Measurements from ENCODE around the gene TTC38. TPM values are rescaled to one million over a fixed set of nuclear protein-coding genes. Genes with fewer than 3 reads are reported as not detected.

TTC38 gene
- total RNA-seq, 1 experiment from 2014 or later: 21.9 TPM

DNA sequence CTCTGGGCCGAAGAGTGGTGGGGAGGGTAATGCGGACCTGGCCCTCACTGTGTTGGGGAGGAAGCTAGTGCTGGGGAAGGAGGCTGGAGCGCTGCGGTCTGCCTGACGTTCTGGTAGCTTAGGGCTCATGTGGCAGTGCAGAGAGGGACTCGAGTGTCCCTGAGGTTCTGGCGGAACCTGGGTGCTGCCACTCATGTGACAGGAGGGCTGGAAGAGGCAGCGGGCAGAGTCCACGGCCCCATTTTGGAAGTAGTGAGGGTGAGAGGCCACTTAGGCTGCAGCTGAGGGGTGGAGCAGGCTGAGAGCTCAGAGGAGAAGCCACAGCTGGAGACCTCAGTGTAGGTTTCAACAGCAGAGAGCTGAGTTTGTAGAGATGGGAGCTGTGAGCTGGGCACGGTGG, 51.5 kb downstream of the TTC38 start:
- no peak overlapping the region for H3K9ac ChIP-seq (ENCODE audit: low read length)
- no peak overlapping the region for H3K4me2 ChIP-seq (ENCODE audit: low read depth, low read length, poor library complexity, severe bottlenecking)
- no peak overlapping the region for H3K4me3 ChIP-seq (ENCODE audit: low read length)
- no peaks in the 10 kb centered on the region for H3K4me1 ChIP-seq (ENCODE audit: low read length)
- no peaks in the 10 kb centered on the region for H4K20me1 ChIP-seq (ENCODE audit: insufficient read depth, low read depth, low read length)
- H3K79me2 ChIP-seq (ENCODE audit: low read length): peaks cover 18% of the 10 kb centered on the region
- H2AFZ ChIP-seq (ENCODE audit: low read length): no peak overlapping the region
- H3K9me3 ChIP-seq (ENCODE audit: low read length): no peaks in the 10 kb centered on the region
- no peak for DNase-seq
- H3K36me3 ChIP-seq (ENCODE audit: insufficient read depth, low read length): peaks cover 32% of the 10 kb centered on the region; the same call in 1 of the 2 replicates
- no peak overlapping the region for H3K27ac ChIP-seq (ENCODE audit: low read length)
- no peaks in the 10 kb centered on the region for H3K9me2 ChIP-seq (replicated peaks; ENCODE audit: insufficient read depth, low read length)
- H3K27me3 ChIP-seq (ENCODE audit: low read length): no peaks in the 10 kb centered on the region

DNA sequence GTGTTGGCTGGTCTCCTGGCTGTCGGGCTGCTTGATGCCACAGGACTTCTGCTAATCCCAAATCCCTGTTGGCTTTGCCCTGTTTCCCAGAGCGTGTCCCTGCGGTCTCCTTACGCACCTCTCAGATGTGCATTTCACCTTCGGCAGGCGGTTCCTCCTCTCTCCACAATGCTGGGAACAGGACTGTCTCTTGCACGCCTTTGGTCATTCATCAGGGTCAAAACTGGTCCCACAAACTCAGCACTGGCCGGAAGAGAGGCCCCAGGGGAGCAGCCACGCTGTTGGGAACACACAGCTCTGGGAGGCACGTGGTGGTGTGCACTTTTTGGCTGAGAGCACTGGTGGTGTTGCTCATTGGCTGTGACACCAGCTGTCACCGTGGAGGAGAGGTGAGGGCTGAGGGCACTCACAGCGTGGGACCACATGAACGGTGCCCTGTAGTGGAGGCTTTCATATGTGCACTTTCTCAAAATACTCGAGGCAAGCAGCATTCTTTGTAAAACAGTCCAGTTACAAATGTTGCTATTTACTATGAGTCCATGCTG, 52.4 kb downstream of the TTC38 start:
- Histone ChIP-seq H4K20me1 (ENCODE audit: insufficient read depth, low read depth, low read length) (no peaks in the 10 kb centered on the region), H3K4me1 (ENCODE audit: low read length) (no peaks in the 10 kb centered on the region), H3K9ac (ENCODE audit: low read length) (no peak overlapping the region), H3K9me2 (replicated peaks; ENCODE audit: insufficient read depth, low read length) (no peaks in the 10 kb centered on the region), H3K4me3 (ENCODE audit: low read length) (no peak overlapping the region), H2AFZ (ENCODE audit: low read length) (no peak overlapping the region), H3K27ac (ENCODE audit: low read length) (no peak overlapping the region), H3K9me3 (ENCODE audit: low read length) (no peaks in the 10 kb centered on the region), H3K4me2 (ENCODE audit: low read depth, low read length, poor library complexity, severe bottlenecking) (no peak overlapping the region), H3K79me2 (ENCODE audit: low read length) (peaks cover 18% of the 10 kb centered on the region), H3K27me3 (ENCODE audit: low read length) (no peaks in the 10 kb centered on the region), H3K36me3 (ENCODE audit: insufficient read depth, low read length) (peaks cover 31% of the 10 kb centered on the region; the same call in 1 of the 2 replicates)
- DNase-seq: no peak

GRCh38 chr22:46320716-46321386, 53.0 kb downstream of the TTC38 start:
- Histone ChIP-seq H3K9me3 (ENCODE audit: low read length) (no peaks in the 10 kb centered on the region), H3K4me3 (ENCODE audit: low read length) (no peak overlapping the region), H4K20me1 (ENCODE audit: insufficient read depth, low read depth, low read length) (no peaks in the 10 kb centered on the region), H3K27me3 (ENCODE audit: low read length) (no peaks in the 10 kb centered on the region), H2AFZ (ENCODE audit: low read length) (no peak overlapping the region), H3K27ac (ENCODE audit: low read length) (no peak overlapping the region), H3K79me2 (ENCODE audit: low read length) (peaks cover 12% of the 10 kb centered on the region), H3K4me2 (ENCODE audit: low read depth, low read length, poor library complexity, severe bottlenecking) (no peak overlapping the region), H3K4me1 (ENCODE audit: low read length) (no peaks in the 10 kb centered on the region), H3K9ac (ENCODE audit: low read length) (no peak overlapping the region), H3K36me3 (ENCODE audit: insufficient read depth, low read length) (peaks cover 29% of the 10 kb centered on the region; the same call in 1 of the 2 replicates), H3K9me2 (replicated peaks; ENCODE audit: insufficient read depth, low read length) (no peaks in the 10 kb centered on the region)
- DNase-seq: no peak

GRCh38 chr22:46322711-46323110, 54.9 kb downstream of the TTC38 start:
- Histone ChIP-seq H3K27me3 (ENCODE audit: low read length) (no peaks in the 10 kb centered on the region), H3K4me2 (ENCODE audit: low read depth, low read length, poor library complexity, severe bottlenecking) (no peak overlapping the region), H4K20me1 (ENCODE audit: insufficient read depth, low read depth, low read length) (no peaks in the 10 kb centered on the region), H3K9me2 (replicated peaks; ENCODE audit: insufficient read depth, low read length) (no peaks in the 10 kb centered on the region), H3K36me3 (ENCODE audit: insufficient read depth, low read length) (peaks cover 23% of the 10 kb centered on the region; the same call in 1 of the 2 replicates), H3K4me1 (ENCODE audit: low read length) (no peaks in the 10 kb centered on the region), H2AFZ (ENCODE audit: low read length) (no peak overlapping the region), H3K27ac (ENCODE audit: low read length) (no peak overlapping the region), H3K9me3 (ENCODE audit: low read length) (no peaks in the 10 kb centered on the region), H3K79me2 (ENCODE audit: low read length) (peaks cover 3% of the 10 kb centered on the region), H3K4me3 (ENCODE audit: low read length) (no peak overlapping the region), H3K9ac (ENCODE audit: low read length) (no peak overlapping the region)
- no peak for DNase-seq

DNA sequence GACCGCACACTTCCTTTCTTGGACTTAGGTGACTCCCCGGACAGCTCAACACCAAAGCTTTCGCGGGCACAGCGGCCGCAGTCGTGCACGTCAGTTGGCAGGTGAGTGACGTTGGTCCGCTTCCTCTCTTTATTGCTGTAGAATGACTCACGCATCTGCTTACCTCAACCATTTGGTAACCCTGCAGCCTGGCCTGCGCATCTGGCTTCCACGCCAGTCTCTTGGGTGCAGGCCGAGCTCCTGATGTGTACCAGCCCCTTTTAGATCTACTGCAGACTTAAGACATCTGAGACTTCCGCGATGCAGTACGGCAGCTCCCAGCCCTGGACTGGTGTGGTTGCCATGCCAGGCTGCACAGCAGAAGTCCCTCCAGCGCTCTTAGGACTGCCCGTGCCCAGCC, 55.4 kb downstream of the TTC38 start:
- H3K4me2 ChIP-seq (ENCODE audit: low read depth, low read length, poor library complexity, severe bottlenecking): no peak overlapping the region
- H3K36me3 ChIP-seq (ENCODE audit: insufficient read depth, low read length): peaks cover 23% of the 10 kb centered on the region; the same call in 1 of the 2 replicates

DNA sequence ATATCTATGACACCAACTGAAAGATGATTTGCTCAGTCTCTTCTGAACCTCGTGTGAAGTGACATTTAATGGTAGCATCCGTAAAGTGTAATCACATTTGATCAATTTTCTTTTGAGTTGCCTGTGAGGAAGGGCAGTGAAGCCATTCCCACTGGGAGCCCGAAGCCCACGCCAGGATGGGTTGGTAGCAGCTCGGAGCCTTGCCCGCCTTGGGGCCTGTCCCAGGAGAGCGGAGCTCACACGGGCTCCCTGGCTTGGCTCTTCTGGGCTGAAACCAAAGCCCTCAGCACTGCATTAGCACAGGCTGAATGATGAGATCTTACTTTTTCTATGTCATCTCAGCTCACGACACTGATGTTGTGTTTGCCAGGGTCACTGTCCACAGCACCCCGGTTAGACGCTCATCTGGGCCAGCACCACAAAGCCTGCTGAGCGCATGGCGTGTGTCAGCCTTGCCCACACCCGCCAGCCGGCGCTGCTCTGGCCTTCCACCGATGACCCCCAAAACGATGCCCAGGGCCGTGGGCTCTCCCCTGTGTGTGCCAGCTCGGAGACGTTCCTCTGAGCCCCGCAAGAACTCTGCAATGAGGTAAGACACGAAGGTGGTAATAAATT, 58.4 kb downstream of the TTC38 start:
- H3K4me3 ChIP-seq (ENCODE audit: low read length): no peak overlapping the region
- H3K9me2 ChIP-seq (replicated peaks; ENCODE audit: insufficient read depth, low read length): no peaks in the 10 kb centered on the region
- no peaks in the 10 kb centered on the region for H3K9me3 ChIP-seq (ENCODE audit: low read length)
- H3K36me3 ChIP-seq (ENCODE audit: insufficient read depth, low read length): peaks cover 28% of the 10 kb centered on the region; the same call in 1 of the 2 replicates
- no peaks in the 10 kb centered on the region for H4K20me1 ChIP-seq (ENCODE audit: insufficient read depth, low read depth, low read length)
- H3K4me1 ChIP-seq (ENCODE audit: low read length): no peaks in the 10 kb centered on the region
- H2AFZ ChIP-seq (ENCODE audit: low read length): no peak overlapping the region
- no peaks in the 10 kb centered on the region for H3K27me3 ChIP-seq (ENCODE audit: low read length)
- DNase-seq: no peak
- no peaks in the 10 kb centered on the region for H3K79me2 ChIP-seq (ENCODE audit: low read length)
- no peak overlapping the region for H3K27ac ChIP-seq (ENCODE audit: low read length)
- H3K9ac ChIP-seq (ENCODE audit: low read length): no peak overlapping the region
- no peak overlapping the region for H3K4me2 ChIP-seq (ENCODE audit: low read depth, low read length, poor library complexity, severe bottlenecking)

More for the DNA sequence above, 55.4 kb downstream of the TTC38 start:
- no peak overlapping the region for H3K27ac ChIP-seq (ENCODE audit: low read length)
- H3K79me2 ChIP-seq (ENCODE audit: low read length): no peaks in the 10 kb centered on the region
- H3K27me3 ChIP-seq (ENCODE audit: low read length): no peaks in the 10 kb centered on the region
- no peaks in the 10 kb centered on the region for H3K9me3 ChIP-seq (ENCODE audit: low read length)
- no peak overlapping the region for H3K4me3 ChIP-seq (ENCODE audit: low read length)
- no peak overlapping the region for H3K9ac ChIP-seq (ENCODE audit: low read length)
- H3K4me1 ChIP-seq (ENCODE audit: low read length): no peaks in the 10 kb centered on the region
- no peak for DNase-seq
- no peak overlapping the region for H2AFZ ChIP-seq (ENCODE audit: low read length)
- no peaks in the 10 kb centered on the region for H3K9me2 ChIP-seq (replicated peaks; ENCODE audit: insufficient read depth, low read length)
- no peaks in the 10 kb centered on the region for H4K20me1 ChIP-seq (ENCODE audit: insufficient read depth, low read depth, low read length)

GRCh38 chr22:46327691-46328465, 60.1 kb downstream of the TTC38 start:
- H3K79me2 ChIP-seq (ENCODE audit: low read length): no peaks in the 10 kb centered on the region
- H4K20me1 ChIP-seq (ENCODE audit: insufficient read depth, low read depth, low read length): no peaks in the 10 kb centered on the region
- peaks cover 32% of the 10 kb centered on the region; the same call in 1 of the 2 replicates for H3K36me3 ChIP-seq (ENCODE audit: insufficient read depth, low read length)
- H2AFZ ChIP-seq (ENCODE audit: low read length): no peak overlapping the region
- H3K27me3 ChIP-seq (ENCODE audit: low read length): no peaks in the 10 kb centered on the region
- no peak for DNase-seq
- H3K4me2 ChIP-seq (ENCODE audit: low read depth, low read length, poor library complexity, severe bottlenecking): no peak overlapping the region
- H3K4me1 ChIP-seq (ENCODE audit: low read length): no peaks in the 10 kb centered on the region
- no peak overlapping the region for H3K9ac ChIP-seq (ENCODE audit: low read length)
- H3K4me3 ChIP-seq (ENCODE audit: low read length): no peak overlapping the region
- H3K27ac ChIP-seq (ENCODE audit: low read length): no peak overlapping the region
- no peaks in the 10 kb centered on the region for H3K9me2 ChIP-seq (replicated peaks; ENCODE audit: insufficient read depth, low read length)
- H3K9me3 ChIP-seq (ENCODE audit: low read length): no peaks in the 10 kb centered on the region

DNA sequence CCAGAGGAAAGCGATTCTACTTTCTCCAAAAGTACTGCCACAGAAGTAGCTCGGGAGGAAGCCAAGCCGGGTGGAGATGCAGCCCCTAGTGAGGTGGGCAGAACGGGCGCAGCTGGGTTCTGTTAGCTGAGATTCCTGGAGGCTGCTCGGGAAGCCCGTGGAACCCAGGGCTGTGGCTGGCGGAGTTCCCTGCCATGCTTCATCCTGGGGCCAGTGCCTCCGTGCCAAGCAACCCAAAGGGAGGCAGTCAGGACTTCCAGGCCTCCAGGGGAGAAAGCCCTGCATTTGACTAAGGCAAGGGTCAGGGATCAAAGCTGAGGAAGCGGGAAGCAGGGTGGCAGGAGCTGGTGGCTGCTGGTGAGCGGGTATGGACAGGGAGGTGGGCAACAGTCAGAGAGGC, 61.0 kb downstream of the TTC38 start:
- H3K9ac ChIP-seq (ENCODE audit: low read length): no peak overlapping the region

More for the DNA sequence above, 61.0 kb downstream of the TTC38 start:
- DNase-seq: no peak
- no peaks in the 10 kb centered on the region for H3K9me3 ChIP-seq (ENCODE audit: low read length)
- H2AFZ ChIP-seq (ENCODE audit: low read length): no peak overlapping the region
- H3K27me3 ChIP-seq (ENCODE audit: low read length): no peaks in the 10 kb centered on the region
- peaks cover 32% of the 10 kb centered on the region; the same call in 1 of the 2 replicates for H3K36me3 ChIP-seq (ENCODE audit: insufficient read depth, low read length)
- H3K4me3 ChIP-seq (ENCODE audit: low read length): no peak overlapping the region
- no peaks in the 10 kb centered on the region for H4K20me1 ChIP-seq (ENCODE audit: insufficient read depth, low read depth, low read length)
- no peak overlapping the region for H3K4me2 ChIP-seq (ENCODE audit: low read depth, low read length, poor library complexity, severe bottlenecking)
- H3K9me2 ChIP-seq (replicated peaks; ENCODE audit: insufficient read depth, low read length): no peaks in the 10 kb centered on the region
- no peak overlapping the region for H3K27ac ChIP-seq (ENCODE audit: low read length)
- H3K4me1 ChIP-seq (ENCODE audit: low read length): no peaks in the 10 kb centered on the region
- no peaks in the 10 kb centered on the region for H3K79me2 ChIP-seq (ENCODE audit: low read length)

All from Karpas-422 (cell line).